Neuronal stem cell (in vitro differentiated cells): ENCODE measurements around the gene ACAD10.

Experiments
- DNase-seq: peaks from one replicate; pipeline ENCODE4 v3.0.0-alpha.2; 2013; ENCODE audit warnings: low spot score
- H2AFZ ChIP-seq: one replicate; pipeline ENCODE4 v1.6.1; 2013; ENCODE audit warnings: mild to moderate bottlenecking, low read length, inconsistent platforms
- H2AK5ac ChIP-seq: 2 replicates; pipeline ENCODE4 v1.6.1; 2013; ENCODE audit warnings: low read depth, mild to moderate bottlenecking, inconsistent platforms, low read length, moderate library complexity, mixed read lengths
- H2BK120ac ChIP-seq: 2 replicates; pipeline ENCODE4 v1.6.1; 2013; ENCODE audit warnings: low read depth, mild to moderate bottlenecking, inconsistent platforms, low read length, moderate library complexity, mixed read lengths
- H2BK12ac ChIP-seq: one replicate; pipeline ENCODE4 v1.6.1; 2013; ENCODE audit warnings: low read length, inconsistent platforms
- H2BK15ac ChIP-seq: 2 replicates; pipeline ENCODE4 v1.6.1; 2013; ENCODE audit warnings: mild to moderate bottlenecking, low read length, inconsistent platforms, mixed read lengths
- H2BK5ac ChIP-seq: one replicate; pipeline ENCODE4 v1.6.1; 2013; ENCODE audit warnings: inconsistent platforms, mild to moderate bottlenecking, low read length, moderate library complexity
- H3K14ac ChIP-seq: one replicate; pipeline ENCODE4 v1.6.1; 2013; ENCODE audit warnings: low read length, inconsistent platforms
- H3K18ac ChIP-seq: 2 replicates; pipeline ENCODE4 v1.6.1; 2013; ENCODE audit warnings: low read length, inconsistent platforms
- H3K23ac ChIP-seq: 2 replicates; pipeline ENCODE4 v1.6.1; 2013; ENCODE audit warnings: low read depth, mild to moderate bottlenecking, mixed read lengths, low read length, inconsistent platforms; ENCODE audit not compliant: poor library complexity
- H3K27ac ChIP-seq: replicated peaks from 3 replicates; pipeline ENCODE4 v1.5.1; 2013; ENCODE audit warnings: low read length, inconsistent platforms
- H3K27me3 ChIP-seq, 3 experiments: 2 replicates each; pipeline ENCODE4 v1.6.1; 2013; ENCODE audit warnings: low read length in 3 of 3, mild to moderate bottlenecking in 2 of 3, inconsistent platforms in 1 of 3, low read depth in 1 of 3, mixed read lengths in 1 of 3, moderate library complexity in 1 of 3; ENCODE audit not compliant: control insufficient read depth in 3 of 3, insufficient read depth in 3 of 3
- H3K36me3 ChIP-seq, 2 donors: replicated peaks in 1 of 2; 2 replicates each; pipeline ENCODE4 v1.6.1; 2013; ENCODE audit warnings: low read length in 2 of 2; ENCODE audit not compliant: control insufficient read depth in 2 of 2, insufficient read depth in 2 of 2
- H3K4ac ChIP-seq: 2 replicates; pipeline ENCODE4 v1.6.1; 2013; ENCODE audit warnings: inconsistent platforms, mild to moderate bottlenecking, low read length, moderate library complexity
- H3K4me1 ChIP-seq, 2 donors: 1 replicate in 1 of 2; 2 replicates in 1 of 2; pipeline ENCODE4 v1.6.1; 2013; ENCODE audit warnings: low read length in 2 of 2, low read depth in 1 of 2; ENCODE audit not compliant: control insufficient read depth in 2 of 2, insufficient read depth in 1 of 2
- H3K4me2 ChIP-seq: one replicate; pipeline ENCODE4 v1.6.1; 2013; ENCODE audit warnings: mild to moderate bottlenecking, low read length, inconsistent platforms; ENCODE audit not compliant: insufficient read depth, poor library complexity, severe bottlenecking
- H3K4me3 ChIP-seq, 2 donors: 2 replicates each; pipeline ENCODE4 v1.5.1; 2013; ENCODE audit warnings: low read length in 2 of 2, mild to moderate bottlenecking in 2 of 2, inconsistent platforms in 1 of 2, moderate library complexity in 1 of 2
- H3K79me1 ChIP-seq: one replicate; pipeline ENCODE4 v1.6.1; 2013; ENCODE audit warnings: low read depth, mild to moderate bottlenecking, inconsistent platforms, low read length, moderate library complexity
- H3K9ac ChIP-seq: one replicate; pipeline ENCODE4 v1.6.1; 2013; ENCODE audit warnings: mild to moderate bottlenecking, low read depth, low read length, inconsistent platforms; ENCODE audit not compliant: poor library complexity
- H3K9me3 ChIP-seq, 2 donors: replicated peaks in 1 of 2; 2 replicates each; pipeline versions ENCODE3 to v1.6.1; 2013; ENCODE audit warnings: low read length in 2 of 2, mild to moderate bottlenecking in 2 of 2, inconsistent platforms in 1 of 2, low read depth in 1 of 2, mixed read lengths in 1 of 2, moderate library complexity in 1 of 2; ENCODE audit not compliant: control insufficient read depth in 2 of 2, insufficient read depth in 1 of 2
- H4K8ac ChIP-seq: one replicate; pipeline ENCODE4 v1.6.1; 2013; ENCODE audit warnings: low read depth, mild to moderate bottlenecking, inconsistent platforms, low read length, moderate library complexity
- H4K91ac ChIP-seq: one replicate; pipeline ENCODE4 v1.6.1; 2013; ENCODE audit warnings: low read length, low read depth, mild to moderate bottlenecking, inconsistent platforms; ENCODE audit not compliant: poor library complexity
- WGBS, 2 donors: extraction: QIAGEN DNeasy Blood & Tissue Kit; methylation state at CpG; one replicate each; pipeline ENCODE4 v1.1.7; 2013; ENCODE audit warnings: missing lambda C conversion rate in 2 of 2, mixed read lengths in 1 of 2; ENCODE audit not compliant: insufficient read length in 2 of 2, insufficient replicate concordance in 1 of 2; ENCODE audit errors: extremely low coverage in 2 of 2; 5-methylcytosine and 5-hydroxymethylcytosine counted together

The ACAD10 gene

GRCh38 chr12:111758120-111758561, 72.3 kb downstream of the ACAD10 start:
- H3K18ac ChIP-seq, result peak overlapping the region; percentile 38
- H4K91ac ChIP-seq, result no peak overlapping the region
- H3K4me3 ChIP-seq, result no peak overlapping the region
- no CpG with 5 or more reads among the region's 9 CpGs for WGBS, 2 donors
- peaks cover 0 to 3% of the 10 kb centered on the region in 2 donors for H3K9me3 ChIP-seq
- H3K14ac ChIP-seq, result no peak overlapping the region
- H3K4ac ChIP-seq, result no peak overlapping the region
- peak overlapping the region; percentile 64 for H2AK5ac ChIP-seq
- no peak overlapping the region for H3K27ac ChIP-seq
- peaks cover 16 to 27% of the 10 kb centered on the region in 2 donors for H3K4me1 ChIP-seq
- peak overlapping the region; percentile 44 for H2BK5ac ChIP-seq
- no peak overlapping the region for H3K23ac ChIP-seq
- H2AFZ ChIP-seq, result no peak overlapping the region
- no peaks in the 10 kb centered on the region for H3K79me1 ChIP-seq
- no peak overlapping the region for H3K4me2 ChIP-seq
- H2BK15ac ChIP-seq, result no peak overlapping the region
- no peak for DNase-seq
- no peak overlapping the region for H4K8ac ChIP-seq
- H2BK12ac ChIP-seq, result no peak overlapping the region
- H3K9ac ChIP-seq, result no peak overlapping the region
- H2BK120ac ChIP-seq, result peak overlapping the region; percentile 49
- peaks cover 0 to 25% (median 0%) of the 10 kb centered on the region in 3 experiments for H3K27me3 ChIP-seq
- H3K36me3 ChIP-seq, result peaks cover 4 to 28% of the 10 kb centered on the region in 2 donors

DNA sequence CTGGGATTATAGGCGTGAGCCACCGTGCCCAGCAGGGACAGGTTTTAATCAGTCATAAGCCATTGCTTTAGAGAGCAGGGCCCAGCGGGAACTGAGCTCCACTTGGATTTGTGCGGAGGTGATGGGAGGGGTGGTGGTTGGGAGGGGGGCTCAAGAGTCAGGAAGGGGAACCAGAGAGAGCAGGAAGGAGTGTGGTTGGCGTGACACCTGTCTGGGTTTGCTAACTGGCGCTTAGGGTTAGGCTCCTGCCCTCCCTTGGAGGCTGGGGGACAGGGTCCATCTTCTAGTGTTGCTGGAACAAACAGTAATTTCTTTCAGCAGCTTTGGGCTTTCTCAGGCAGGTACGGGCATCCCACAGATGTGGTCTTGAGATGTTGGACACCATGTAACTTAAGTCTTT, 73.4 kb downstream of the ACAD10 start:
- Histone ChIP-seq H3K14ac (no peak overlapping the region), H2BK15ac (no peak overlapping the region), H2BK5ac (no peak overlapping the region), H2BK12ac (no peak overlapping the region), H3K36me3 (peaks cover 2 to 18% of the 10 kb centered on the region in 2 donors), H3K4me2 (no peak overlapping the region), H3K18ac (no peak overlapping the region), H3K4ac (no peak overlapping the region), H3K9me3 (peaks cover 0 to 2% of the 10 kb centered on the region in 2 donors), H3K27me3 (peaks cover 0 to 35% (median 0%) of the 10 kb centered on the region in 3 experiments), H2AFZ (no peak overlapping the region), H3K27ac (no peak overlapping the region), H4K91ac (no peak overlapping the region), H2AK5ac (no peak overlapping the region), H3K23ac (no peak overlapping the region), H4K8ac (no peak overlapping the region), H2BK120ac (no peak overlapping the region), H3K9ac (no peak overlapping the region), H3K4me1 (peaks cover 16 to 25% of the 10 kb centered on the region in 2 donors), H3K79me1 (no peaks in the 10 kb centered on the region), H3K4me3 (no peak overlapping the region)
- no CpG with 5 or more reads among the region's 7 CpGs for WGBS, 2 donors
- DNase-seq, result no peak

DNA sequence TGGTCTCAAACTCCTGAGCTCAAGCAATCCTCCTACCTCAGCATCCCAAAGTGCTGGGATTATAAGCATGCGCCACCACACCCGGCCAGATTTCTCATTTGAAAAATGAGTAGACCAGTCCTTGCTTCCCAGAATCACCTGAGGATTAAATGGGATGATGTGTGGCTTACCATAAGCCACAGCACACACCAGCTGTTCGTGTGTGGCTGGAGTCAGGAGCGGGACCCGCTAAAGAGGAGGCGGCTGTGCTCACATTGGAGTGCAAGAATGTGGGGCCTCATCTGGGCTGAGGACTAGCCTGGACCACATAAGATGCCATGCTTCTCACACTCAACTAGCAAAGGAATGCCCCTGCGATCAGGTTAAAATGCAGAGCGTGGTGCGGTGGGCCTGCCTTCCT, 74.1 kb downstream of the ACAD10 start:
- Histone ChIP-seq H3K79me1 (no peaks in the 10 kb centered on the region), H3K27ac (peak overlapping the region; percentile 19), H3K9me3 (peaks cover 0 to 2% of the 10 kb centered on the region in 2 donors), H3K4ac (no peak overlapping the region), H2AK5ac (no peak overlapping the region), H4K91ac (no peak overlapping the region), H3K4me2 (no peak overlapping the region), H3K18ac (peak overlapping the region; percentile 62), H3K14ac (no peak overlapping the region), H3K4me3 (no peak overlapping the region), H2AFZ (no peak overlapping the region), H2BK5ac (no peak overlapping the region), H2BK15ac (no peak overlapping the region), H2BK12ac (peak overlapping the region; percentile 75), H3K27me3 (peaks cover 0 to 42% (median 0%) of the 10 kb centered on the region in 3 experiments), H3K9ac (no peak overlapping the region), H2BK120ac (no peak overlapping the region), H3K4me1 (peaks cover 16 to 25% of the 10 kb centered on the region in 2 donors), H3K23ac (no peak overlapping the region), H3K36me3 (peaks cover 0 to 11% of the 10 kb centered on the region in 2 donors), H4K8ac (no peak overlapping the region)
- no peak for DNase-seq
- no CpG with 5 or more reads among the region's 9 CpGs for WGBS, 2 donors

DNA sequence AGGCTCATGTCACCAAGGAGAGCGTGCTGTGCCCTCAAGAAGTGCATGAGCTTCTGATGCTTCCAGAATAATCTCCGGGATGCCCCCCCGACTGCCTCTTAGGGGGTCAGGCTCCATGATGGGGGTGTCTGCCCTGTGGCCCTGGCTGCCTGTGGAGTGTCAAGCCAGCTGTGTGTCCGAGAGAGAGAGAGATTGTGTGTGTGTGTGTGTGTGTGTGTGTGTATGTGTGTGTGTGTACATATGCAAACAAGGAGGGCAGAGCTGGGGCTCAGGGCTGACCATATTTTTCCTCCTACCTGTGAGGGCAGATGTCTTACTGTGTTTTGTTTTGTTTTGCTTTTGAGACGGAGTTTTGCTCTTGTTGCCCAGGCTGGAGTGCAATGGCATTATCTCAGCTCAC, 75.2 kb downstream of the ACAD10 start:
- Histone ChIP-seq H2BK5ac (no peak overlapping the region), H3K14ac (no peak overlapping the region), H3K23ac (no peak overlapping the region), H3K36me3 (peaks cover 0 to 7% of the 10 kb centered on the region in 2 donors), H3K9me3 (peaks cover 2 to 6% of the 10 kb centered on the region in 2 donors), H3K27ac (peak overlapping the region; percentile 62), H2BK15ac (no peak overlapping the region), H4K91ac (no peak overlapping the region), H3K4me1 (peaks cover 16 to 25% of the 10 kb centered on the region in 2 donors), H3K4me3 (no peak overlapping the region), H2BK12ac (no peak overlapping the region), H3K18ac (peak overlapping the region; percentile 69), H2AFZ (no peak overlapping the region), H3K79me1 (no peaks in the 10 kb centered on the region), H3K4me2 (no peak overlapping the region), H3K4ac (no peak overlapping the region), H2BK120ac (no peak overlapping the region), H2AK5ac (peak overlapping the region; percentile 12), H4K8ac (no peak overlapping the region), H3K27me3 (peaks cover 0 to 51% (median 0%) of the 10 kb centered on the region in 3 experiments), H3K9ac (no peak overlapping the region)
- no CpG with 5 or more reads among the region's 5 CpGs for WGBS, 2 donors
- DNase-seq, result no peak
